HL-60 (cell line): Measurements from ENCODE around the gene PARN.
"Not testable (repeated sequence)": the region's sequence is repeated elsewhere in the genome, so short reads cannot be mapped to it uniquely, and the experiment has no call there.

Experiments used
- DNase-seq, 2 experiments: peaks; one replicate each; pipeline ENCODE4 v3.0.0-alpha.2; 2010 to 2020; ENCODE audit warnings: low read depth in 1 of 2, low spot score in 1 of 2
- H3K27ac ChIP-seq: fragments of 250-450 bp; sonication (Bioruptor Pico); replicated peaks from 2 replicates; pipeline ENCODE4 v1.5.1; 2020; ENCODE audit warnings: mild to moderate bottlenecking, moderate library complexity
- H3K27me3 ChIP-seq: fragments of 250-450 bp; sonication (Bioruptor Pico); 2 replicates; pipeline ENCODE4 v1.5.1; 2021; ENCODE audit warnings: mild to moderate bottlenecking, moderate library complexity; ENCODE audit not compliant: insufficient read depth, poor library complexity, severe bottlenecking
- H3K4me3 ChIP-seq: replicated peaks from 2 replicates; pipeline ENCODE4 v1.5.1; 2011; ENCODE audit warnings: mild to moderate bottlenecking, control low read depth, low read length; ENCODE audit not compliant: insufficient read depth
- GABPA ChIP-seq: IDR thresholded peaks from 2 replicates; pipeline ENCODE4 v1.6.1; 2012; ENCODE audit warnings: low read depth
- POLR2AphosphoS5 ChIP-seq: IDR thresholded peaks from 2 replicates; pipeline ENCODE4 v1.6.1; 2012; ENCODE audit warnings: low read depth
- REST ChIP-seq: IDR thresholded peaks from 2 replicates; pipeline ENCODE4 v1.6.1; 2012; ENCODE audit warnings: low read depth; ENCODE audit not compliant: insufficient replicate concordance
- SPI1 ChIP-seq: IDR thresholded peaks from 2 replicates; pipeline ENCODE4 v1.6.1; 2012; ENCODE audit warnings: low read depth, mild to moderate bottlenecking, borderline replicate concordance
- TF ChIP-seq, protein P1 (sequence below): IDR thresholded peaks from one replicate; pipeline ENCODE4 v1.5.1; 2011; ENCODE audit warnings: low read length, control low read depth, inconsistent platforms; ENCODE audit not compliant: insufficient read depth

PARN gene

DNA sequence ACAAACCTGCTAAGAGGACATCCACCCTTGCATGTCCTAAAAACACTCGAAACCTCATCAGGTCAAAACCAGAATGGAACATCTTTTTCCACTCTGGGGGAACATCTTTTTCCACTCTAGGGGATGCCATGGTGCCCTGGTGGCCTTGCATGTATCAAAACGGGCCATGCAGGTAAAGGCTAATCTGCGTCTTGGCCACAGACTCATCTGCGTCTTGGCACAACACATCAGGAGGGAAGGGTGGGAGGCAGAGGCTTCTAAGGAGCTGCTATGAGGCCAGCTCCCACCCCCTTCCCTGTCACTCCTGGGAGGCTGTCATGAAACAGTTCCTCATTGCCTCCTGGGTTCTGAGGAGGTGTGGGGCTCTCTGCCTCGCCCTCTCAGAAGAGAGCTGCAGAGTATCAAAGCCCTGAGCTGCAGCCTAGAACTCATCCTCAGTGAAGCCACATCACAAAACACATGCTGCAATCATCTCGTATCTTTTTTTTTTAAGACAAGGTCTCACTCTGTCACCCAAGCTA lies 27.6 kb downstream of the PARN start:
- Histone ChIP-seq H3K27me3 (no peaks in the 10 kb centered on the region), H3K27ac (no peak overlapping the region), H3K4me3 (no peak overlapping the region)
- TF ChIP-seq POLR2AphosphoS5 (no peak), SPI1 (no peak), REST (no peak), GABPA (no peak)
- TF ChIP-seq, protein P1, sequence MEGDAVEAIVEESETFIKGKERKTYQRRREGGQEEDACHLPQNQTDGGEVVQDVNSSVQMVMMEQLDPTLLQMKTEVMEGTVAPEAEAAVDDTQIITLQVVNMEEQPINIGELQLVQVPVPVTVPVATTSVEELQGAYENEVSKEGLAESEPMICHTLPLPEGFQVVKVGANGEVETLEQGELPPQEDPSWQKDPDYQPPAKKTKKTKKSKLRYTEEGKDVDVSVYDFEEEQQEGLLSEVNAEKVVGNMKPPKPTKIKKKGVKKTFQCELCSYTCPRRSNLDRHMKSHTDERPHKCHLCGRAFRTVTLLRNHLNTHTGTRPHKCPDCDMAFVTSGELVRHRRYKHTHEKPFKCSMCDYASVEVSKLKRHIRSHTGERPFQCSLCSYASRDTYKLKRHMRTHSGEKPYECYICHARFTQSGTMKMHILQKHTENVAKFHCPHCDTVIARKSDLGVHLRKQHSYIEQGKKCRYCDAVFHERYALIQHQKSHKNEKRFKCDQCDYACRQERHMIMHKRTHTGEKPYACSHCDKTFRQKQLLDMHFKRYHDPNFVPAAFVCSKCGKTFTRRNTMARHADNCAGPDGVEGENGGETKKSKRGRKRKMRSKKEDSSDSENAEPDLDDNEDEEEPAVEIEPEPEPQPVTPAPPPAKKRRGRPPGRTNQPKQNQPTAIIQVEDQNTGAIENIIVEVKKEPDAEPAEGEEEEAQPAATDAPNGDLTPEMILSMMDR, result no peak
- DNase-seq, result no peak

DNA sequence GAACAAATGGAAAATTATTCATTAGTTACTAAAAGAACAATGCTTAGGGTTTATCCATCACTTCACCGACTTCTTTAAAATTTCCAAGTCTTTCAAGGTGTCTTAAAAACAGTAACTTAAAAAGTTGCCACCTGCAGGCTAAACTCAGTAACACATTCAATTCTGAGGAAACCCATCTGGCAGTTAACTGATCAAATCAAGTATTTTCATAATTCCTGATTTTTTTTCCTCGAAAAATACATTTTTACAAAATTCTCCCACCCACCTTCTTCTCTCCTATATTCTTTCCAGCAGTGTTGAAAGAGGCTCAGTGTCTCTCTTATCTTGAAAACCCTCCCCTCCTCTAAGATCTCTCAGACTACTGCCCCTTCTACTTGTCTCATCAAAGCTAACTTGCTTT lies 29.9 kb downstream of the PARN start:
- TF ChIP-seq, protein P1, result no peak
- TF ChIP-seq POLR2AphosphoS5, result no peak
- H3K27me3 ChIP-seq, result no peaks in the 10 kb centered on the region
- peak; percentile 2 to 3 for DNase-seq
- no peak overlapping the region for H3K4me3 ChIP-seq
- no peak overlapping the region for H3K27ac ChIP-seq

- Histone ChIP-seq H3K27me3 (no peaks in the 10 kb centered on the region), H3K4me3 (no peak overlapping the region), H3K27ac (no peak overlapping the region)
- no peak for DNase-seq
- TF ChIP-seq REST (no peak), GABPA (no peak), POLR2AphosphoS5 (no peak), SPI1 (no peak)
- TF ChIP-seq, protein P1, result no peak
Observed at GRCh38 chr16:14586637-14587305, 43.3 kb downstream of the PARN start.

DNA sequence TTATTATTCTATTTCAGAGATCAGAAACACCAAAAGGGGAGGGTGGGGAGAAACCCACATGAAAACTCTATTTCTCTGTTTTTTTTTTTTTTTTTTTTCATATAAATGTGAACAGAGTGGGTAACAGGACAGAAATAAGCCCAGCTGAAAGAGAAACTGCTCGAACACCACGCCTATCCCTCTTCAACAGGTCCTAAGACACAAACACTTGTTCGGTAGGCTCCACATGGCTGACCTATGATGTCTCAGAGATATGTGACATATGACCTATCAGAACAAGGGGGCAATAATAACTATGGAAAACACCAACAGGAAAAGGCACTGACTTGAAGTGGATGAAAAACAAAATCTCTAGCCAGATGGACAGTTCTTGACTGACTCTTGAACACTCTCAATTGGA lies 44.8 kb downstream of the PARN start:
- H3K27me3 ChIP-seq, result no peaks in the 10 kb centered on the region
- H3K27ac ChIP-seq, result no peak overlapping the region
- no peak for TF ChIP-seq GABPA
- no peak for TF ChIP-seq REST
- no peak for TF ChIP-seq POLR2AphosphoS5
- TF ChIP-seq, protein P1, result no peak
- TF ChIP-seq SPI1, result no peak
- no peak overlapping the region for H3K4me3 ChIP-seq
- no peak for DNase-seq

DNA sequence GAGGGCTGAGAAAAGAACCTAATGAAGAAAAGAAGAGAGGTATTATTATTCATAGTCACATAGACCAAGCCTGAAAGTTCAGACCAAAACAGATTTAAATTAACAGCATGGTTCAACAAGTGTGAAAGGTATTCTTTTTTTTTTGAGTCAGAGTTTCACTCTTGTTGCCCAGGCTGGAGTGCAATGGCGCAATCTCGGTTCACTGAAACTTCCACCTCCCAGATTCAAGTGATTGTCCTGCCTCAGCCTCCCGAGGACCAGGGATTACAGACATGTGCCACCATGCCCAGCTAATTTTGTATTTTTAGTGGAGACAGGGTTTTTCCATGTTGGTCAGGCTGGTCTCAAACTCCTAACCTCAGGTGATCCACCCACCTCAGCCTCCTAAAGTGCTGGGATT lies 49.1 kb downstream of the PARN start:
- H3K27ac ChIP-seq, result not testable (repeated sequence)

More for the DNA sequence above, 49.1 kb downstream of the PARN start:
- H3K27me3 ChIP-seq, DNase-seq, H3K4me3 ChIP-seq: not testable (repeated sequence)
